K562 (cell line): Measurements from ENCODE around the gene CDNF. TPM values are rescaled to one million over a fixed set of nuclear protein-coding genes. Genes with fewer than 3 reads are reported as not detected.

ENCODE experiments used
- ATAC-seq: fragments of 200-7000 bp; cut with Tn5 transposase; 3 replicates; pipeline ENCODE4 v1.9.1; 2020; ENCODE audit warnings: moderate library complexity
- BruUV-seq: library from RNA; stranded (reverse); fragments of 400-500 nt; replicated peaks from 2 replicates; lab custom pipeline; 2021; lab: Mats Ljungman, UMichigan
- CTCF ChIA-PET: fragments of 300-600 bp; formaldehyde crosslinking; extraction: SDS; loops from one replicate; lab custom pipeline; 2021; ENCODE audit warnings: low intra/inter-chr PET ratio; lab: Yijun Ruan, JAX
- POLR2A ChIA-PET: fragments of 300-600, 350-650 bp; sonication (Branson Sonifier 250); formaldehyde crosslinking; extraction: SDS; loops from one replicate; lab custom pipeline; 2021; ENCODE audit warnings: antibody characterized with exemption, inconsistent platforms; lab: Yijun Ruan, JAX
- DNase-seq, 4 experiments: peaks; one replicate each; pipeline versions ENCODE4 v3.0.0 to v3.0.0-alpha.2; 2011 to 2018; ENCODE audit warnings: low spot score in 3 of 4, mixed read lengths in 3 of 4; ENCODE audit errors: extremely low read depth in 1 of 4
- FAIRE-seq: peaks from 2 replicates; lab custom pipeline; 2011; peaks lifted over from hg19 to GRCh38; lab: Jason Lieb, UNC
- H2AFZ ChIP-seq: 2 replicates; pipeline ENCODE4 v1.6.0; 2011; ENCODE audit warnings: low read depth, low read length, control low read depth, inconsistent platforms
- H3K27ac ChIP-seq: fragments of 200-600 bp; 3 replicates; pipeline ENCODE4 v1.8.0; 2011; ENCODE audit warnings: low read depth, mild to moderate bottlenecking, control low read depth, inconsistent platforms, low read length, moderate library complexity, mixed read lengths; ENCODE audit errors: extremely low read depth
- H3K27me3 ChIP-seq, 2 experiments: fragments of 300-600 bp in 1 of 2; 2 replicates in 1 of 2; 3 replicates in 1 of 2; pipeline versions ENCODE4 v1.6.0 to v1.8.0; 2011; ENCODE audit warnings: inconsistent platforms in 2 of 2, low read length in 2 of 2, mild to moderate bottlenecking in 1 of 2, mixed read lengths in 1 of 2, moderate library complexity in 1 of 2; ENCODE audit not compliant: control insufficient read depth in 2 of 2, insufficient read depth in 2 of 2
- H3K36me3 ChIP-seq: fragments of 300-600 bp; 3 replicates; pipeline ENCODE4 v1.8.0; 2011; ENCODE audit warnings: mild to moderate bottlenecking, low read length, inconsistent platforms; ENCODE audit not compliant: control insufficient read depth, insufficient read depth
- H3K4me1 ChIP-seq, 2 experiments: fragments of 200-600 bp in 1 of 2; replicated peaks in 1 of 2; 2 replicates in 1 of 2; 3 replicates in 1 of 2; pipeline versions ENCODE4 v1.5.1 to v1.8.0; 2011; ENCODE audit warnings: inconsistent platforms in 2 of 2, low read length in 2 of 2, mild to moderate bottlenecking in 1 of 2, mixed read lengths in 1 of 2, moderate library complexity in 1 of 2; ENCODE audit not compliant: control insufficient read depth in 2 of 2, insufficient read depth in 2 of 2
- H3K4me2 ChIP-seq: 2 replicates; pipeline ENCODE4 v1.6.1; 2011; ENCODE audit warnings: low read length, control low read depth, inconsistent platforms, mixed read lengths; ENCODE audit not compliant: insufficient read depth
- H3K4me3 ChIP-seq: fragments of 200-600 bp; sonication (generic), shearing (Covaris generic); 2 replicates; pipeline ENCODE4 v1.5.1; 2016; ENCODE audit warnings: control low read depth, inconsistent platforms
- H3K79me2 ChIP-seq: fragments of 200-600 bp; 3 replicates; pipeline ENCODE4 v1.8.0; 2011; ENCODE audit warnings: low read length, inconsistent platforms; ENCODE audit not compliant: control insufficient read depth, insufficient read depth
- H3K9ac ChIP-seq, 2 experiments: 2 replicates each; pipeline versions ENCODE4 v1.6.0 to v1.6.1; 2011; ENCODE audit warnings: low read depth in 2 of 2, low read length in 2 of 2, control low read depth in 1 of 2, inconsistent platforms in 1 of 2, mild to moderate bottlenecking in 1 of 2, mixed read lengths in 1 of 2; ENCODE audit not compliant: insufficient read depth in 1 of 2
- H3K9me1 ChIP-seq: one replicate; pipeline ENCODE4 v1.6.0; 2011; ENCODE audit warnings: inconsistent platforms, mild to moderate bottlenecking, low read length, moderate library complexity; ENCODE audit not compliant: control insufficient read depth, insufficient read depth
- H3K9me3 ChIP-seq: replicated peaks from 2 replicates; pipeline ENCODE4 v1.5.1; 2011; ENCODE audit warnings: low read depth, low read length, inconsistent platforms; ENCODE audit not compliant: control insufficient read depth, insufficient read depth
- H4K20me1 ChIP-seq: replicated peaks from 2 replicates; pipeline ENCODE4 v1.6.1; 2011; ENCODE audit warnings: low read length, inconsistent platforms, mixed read lengths; ENCODE audit not compliant: control insufficient read depth, insufficient read depth
- ADNP ChIP-seq: fragments of 200-800 bp; sonication (Bioruptor generic); IDR thresholded peaks from 2 replicates; pipeline ENCODE4 v1.6.1; 2016; ENCODE audit warnings: missing genetic modification characterization, missing compliant biosample characterization
- C11orf30 ChIP-seq: fragments of 450-650 bp; IDR thresholded peaks from 2 replicates; pipeline ENCODE4 v1.6.1; 2016; ENCODE audit warnings: low read depth, mild to moderate bottlenecking
- DACH1 ChIP-seq: fragments of 450-650 bp; IDR thresholded peaks from 2 replicates; pipeline ENCODE4 v1.6.1; 2018; ENCODE audit not compliant: partially characterized antibody
- DPF2 ChIP-seq: fragments of 450-650 bp; IDR thresholded peaks from 2 replicates; pipeline ENCODE4 v1.6.1; 2016
- EGR1 ChIP-seq: fragments of 450-650 bp; conservative IDR thresholded peaks from 2 replicates; pipeline ENCODE4 v1.6.1; 2017; ENCODE audit warnings: mild to moderate bottlenecking
- ETV5 ChIP-seq: sonication (generic); formaldehyde crosslinking; IDR thresholded peaks from 2 replicates; pipeline ENCODE4 v1.4.0; 2020; ENCODE audit warnings: low read depth, mild to moderate bottlenecking, missing genetic modification reagents
- HINFP ChIP-seq: fragments of 450-650 bp; conservative IDR thresholded peaks from 2 replicates; pipeline ENCODE4 v1.6.1; 2016; ENCODE audit warnings: missing genetic modification characterization, low read depth, mild to moderate bottlenecking, control low read depth, missing compliant biosample characterization
- MAFG ChIP-seq: fragments of 450-650 bp; conservative IDR thresholded peaks from 2 replicates; pipeline ENCODE4 v1.6.1; 2016; ENCODE audit warnings: missing genetic modification characterization, missing compliant biosample characterization
- MCM2 ChIP-seq: fragments of 450-650 bp; IDR thresholded peaks from 2 replicates; pipeline ENCODE4 v1.6.1; 2017; ENCODE audit warnings: low read depth, mild to moderate bottlenecking
- POLR2G ChIP-seq: fragments of 200-400 bp; formaldehyde crosslinking; IDR thresholded peaks from 2 replicates; pipeline ENCODE4 v1.6.1; 2017; ENCODE audit warnings: low read depth, mild to moderate bottlenecking, antibody characterized with exemption, low read length, moderate library complexity
- RBFOX2 ChIP-seq: fragments of 200-400 bp; formaldehyde crosslinking; IDR thresholded peaks from 2 replicates; pipeline ENCODE4 v1.6.1; 2017; ENCODE audit warnings: low read depth, mild to moderate bottlenecking, low read length, moderate library complexity
- ZNF316 ChIP-seq: fragments of 450-650 bp; IDR thresholded peaks from 2 replicates; pipeline ENCODE4 v1.6.1; 2016
- WGBS: fragments of 100-300 bp; shearing (Covaris generic); methylation state at CpG from one replicate; pipeline ENCODE4 v1.1.6; 2016; ENCODE audit warnings: low coverage, mixed read lengths; ENCODE audit not compliant: insufficient coverage; ENCODE audit errors: missing lambda C conversion rate; 5-methylcytosine and 5-hydroxymethylcytosine counted together
- in situ Hi-C: fragments of 300-500 bp; cut with MboI; formaldehyde crosslinking; loops from 4 replicates; pipeline ENCODE4 v1.15.0; 2018; ENCODE audit warnings: inconsistent platforms, mixed read lengths
- intact Hi-C: fragments of 100-400 bp; cut with micrococcal nuclease; formaldehyde crosslinking; loops from 2 replicates; pipeline ENCODE4 v1.14.2; 2022
- polyA plus RNA-seq, 8 experiments: library from polyadenylated mRNA; depleted of rRNA in 4 of 8; stranded (reverse) in 5 of 8; unstranded in 3 of 8; fragments of >200 nt; fragmentation: Nextera tagmentation in 2 of 8; fragmentation: Illumina TruSeq in 1 of 8; extraction: Ambion mirVana in 2 of 8; extraction: Trizol in 1 of 8; gene quantifications; 2 replicates each; pipeline versions ENCODE4 v1.2.1 to v1.2.3, GENCODE V29; 2011 to 2014; ENCODE audit warnings: inconsistent platforms in 1 of 8, missing spikeins in 1 of 8
- total RNA-seq, 7 experiments: library from RNA; depleted of rRNA in 6 of 7; stranded (reverse); fragments of >200 nt in 6 of 7; fragmentation: Illumina TruSeq in 2 of 7; extraction: Trizol in 2 of 7; gene quantifications; 2 replicates each; pipeline versions ENCODE4 v1.2.1 to v1.2.3, GENCODE V29; 2011 to 2021; ENCODE audit warnings: low replicate concordance in 1 of 7

Gene CDNF
- total and polyA plus RNA-seq, 9 of the 15 experiments (the other 6 are each of a cell fraction or from before 2014, with no cell fraction given), result 0.18 to 1.6 (median 0.61) TPM

GRCh38 chr10:14843327-14843988 lies 5.6 kb upstream of the CDNF start:
- Histone ChIP-seq H3K79me2 (peaks cover 57% of the 10 kb centered on the region), H3K4me1 (peaks cover 8 to 9% of the 10 kb centered on the region in 2 experiments), H3K4me2 (no peak overlapping the region), H2AFZ (no peak overlapping the region), H3K36me3 (peaks cover 80% of the 10 kb centered on the region), H3K27me3 (no peaks in the 10 kb centered on the region), H3K9ac (0 out of 4 replicates have a peak overlapping the region, but pooled peaks of 1 of the 2 experiments have one; percentile 11), H3K27ac (no peak overlapping the region), H3K4me3 (no peak overlapping the region), H3K9me3 (no peaks in the 10 kb centered on the region), H4K20me1 (peaks cover 7% of the 10 kb centered on the region; the same call in 1 of the 2 replicates), H3K9me1 (no peaks in the 10 kb centered on the region)
- CTCF ChIA-PET, result no interaction called here
- 96% methylated on average over 14 of the region's 15 CpGs for WGBS
- POLR2A ChIA-PET, result interaction anchor here (1.0 to 2.2 kb wide), 5 partner anchors 8 to 57 kb away, joined by 3 to 9 read pairs (median 3); no protein-coding TSS in a partner anchor
- TF ChIP-seq ADNP (no peak), POLR2G (0 out of 2 replicates have a peak, but pooled peaks have one; percentile 37), RBFOX2 (peak; percentile 44)
- ATAC-seq (no peak), DNase-seq (peak in 1 of 4 experiments; percentile 18), FAIRE-seq (no peak)
- intact Hi-C loops (no loop called here), in situ Hi-C loops (no loop called here)
- no TSS peak for BruUV-seq

- Histone ChIP-seq H2AFZ (no peak overlapping the region), H3K4me1 (peaks cover 8 to 18% of the 10 kb centered on the region in 2 experiments), H3K36me3 (peaks cover 57% of the 10 kb centered on the region), H3K9me1 (no peaks in the 10 kb centered on the region), H4K20me1 (peaks cover 7% of the 10 kb centered on the region; the same call in 1 of the 2 replicates), H3K9ac (no peak overlapping the region), H3K27ac (no peak overlapping the region), H3K79me2 (peaks cover 73% of the 10 kb centered on the region), H3K9me3 (no peaks in the 10 kb centered on the region), H3K4me3 (no peak overlapping the region), H3K27me3 (no peaks in the 10 kb centered on the region), H3K4me2 (no peak overlapping the region)
- ChIA-PET POLR2A (interaction anchor here (1.2 kb wide), 1 partner anchor 113 kb away, joined by 3 read pairs; no protein-coding TSS in a partner anchor), CTCF (no interaction called here)
- TF ChIP-seq DACH1 (no peak), C11orf30 (peak; percentile 43; the same call in 1 of the 2 replicates), HINFP (no peak), ETV5 (CRISPR knock-in tag) (no peak), ZNF316 (peak; percentile 78), MAFG (peak; percentile 24; the same call in 1 of the 2 replicates), MCM2 (no peak), EGR1 (no peak), DPF2 (no peak)
- ATAC-seq, result no peak
- in situ Hi-C loops, result no loop called here
- intact Hi-C loops, result no loop called here
- 95% methylated on average over 2 of the region's 2 CpGs for WGBS
- BruUV-seq, result no TSS peak
- FAIRE-seq, result no peak
- no peak for DNase-seq
Measured at GRCh38 chr10:14840178-14840577, 2.3 kb upstream of the CDNF start.
